Right lobe of liver (tissue), 6 donors: Measurements from ENCODE around the gene BAHD1. TPM values are rescaled to one million over a fixed set of nuclear protein-coding genes. Genes with fewer than 3 reads are reported as not detected.

Experiments
- ATAC-seq, 4 donors: fragments of 200-7000 bp; cut with Tn5 transposase; one replicate each; pipeline ENCODE4 v1.9.1; 2020; ENCODE audit warnings: mild to moderate bottlenecking in 4 of 4, moderate library complexity in 4 of 4
- DNase-seq, 3 donors: peaks; one replicate each; pipeline ENCODE4 v3.0.0-alpha.2; 2020
- H3K27ac ChIP-seq, 3 donors: fragments of 200-600 bp; one replicate each; pipeline ENCODE4 v1.8.0; 2022
- H3K27me3 ChIP-seq, 2 donors: fragments of 200-600 bp; one replicate each; pipeline ENCODE4 v1.8.0; 2022
- H3K36me3 ChIP-seq, 4 donors: fragments of 200-600 bp; sonication (generic) in 1 of 4; one replicate each; pipeline versions ENCODE4 v1.5.1 to v1.8.0; 2017 to 2022; ENCODE audit warnings: control low read depth in 1 of 4
- H3K4me1 ChIP-seq, 4 donors: fragments of 200-600 bp; sonication (generic) in 1 of 4; one replicate each; pipeline versions ENCODE4 v1.5.1 to v1.8.0; 2017 to 2022; ENCODE audit warnings: control low read depth in 1 of 4
- H3K4me3 ChIP-seq, 3 donors: fragments of 200-600 bp; one replicate each; pipeline ENCODE4 v1.8.0; 2022
- H3K9me3 ChIP-seq, 4 donors: fragments of 200-600 bp; sonication (generic) in 1 of 4; one replicate each; pipeline versions ENCODE4 v1.5.1 to v1.8.0; 2017 to 2022; ENCODE audit warnings: control low read depth in 1 of 4
- CTCF ChIP-seq, 4 donors: fragments of 200-600 bp in 3 of 4; fragments of 450-650 bp in 1 of 4; IDR thresholded peaks; one replicate each; pipeline versions ENCODE4 v1.5.1 to v1.8.0; 2016 to 2022; ENCODE audit warnings: antibody characterized with exemption in 4 of 4, mild to moderate bottlenecking in 2 of 4
- POLR2A ChIP-seq: fragments of 450-650 bp; IDR thresholded peaks from one replicate; pipeline ENCODE4 v1.6.1; 2017; ENCODE audit warnings: antibody characterized with exemption, mild to moderate bottlenecking
- WGBS: methylation state at CpG from one replicate; pipeline ENCODE4 v1.1.6; 2018; ENCODE audit warnings: low coverage, low lambda C conversion rate; ENCODE audit not compliant: insufficient coverage; ENCODE audit errors: missing lambda C conversion rate; 5-methylcytosine and 5-hydroxymethylcytosine counted together
- intact Hi-C, 2 donors: fragments of 100-400 bp; cut with DNase I; formaldehyde crosslinking; loops; one replicate each; pipeline versions ENCODE4 v1.11.2 to v1.14.1; 2022
- total RNA-seq, 6 experiments: library from RNA; depleted of rRNA in 2 of 6; stranded (reverse); fragments of >200 nt in 2 of 6; fragmentation: NEBNext Ultra II Directional in 3 of 6; extraction: Animal tissue kit (Norgen Biotek cat#: 25700) in 3 of 6; gene quantifications; one replicate each; pipeline versions ENCODE4 v1.1.0 to v1.2.4, GENCODE V29; 2016 to 2023
- donor health status: DM: no; HTN: yes; CAD: no.
- donor health status: DM: no; HTN: no; CAD: no.
- donor health status: DM: no; HTN: no; CAD: no.
- donor health status: DM: no; HTN: yes; CAD: no.
- donor health status: DM: no; HTN: yes; CAD: no.

Gene BAHD1
- total RNA-seq, 6 experiments from 2014 or later = 6.5 to 10.5 (median 9.0) TPM

GRCh38 chr15:40441565-40442531 is 1.1 kb downstream of the BAHD1 start:
- Histone ChIP-seq H3K4me3 (peak overlapping the region; percentile 72 to 89 (median 84)), H3K36me3 (no peaks in the 10 kb centered on the region), H3K9me3 (no peaks in the 10 kb centered on the region), H3K4me1 (peaks cover 0 to 4% (median 0%) of the 10 kb centered on the region in 4 donors), H3K27me3 (no peaks in the 10 kb centered on the region), H3K27ac (peak overlapping the region in 1 of 3 donors; percentile 49)
- WGBS = under 1% methylated on average over 29 of the region's 119 CpGs
- intact Hi-C loops = no loop called here
- peak in 1 of 3 donors; percentile 55 for DNase-seq
- TF ChIP-seq CTCF (IDR thresholded peaks at IDR 0.05) (peak in 3 of 4 donors; percentile 13 to 31 (median 15)), POLR2A (no peak)
- ATAC-seq = peak in 3 of 4 donors; percentile 10 to 22 (median 10)

GRCh38 chr15:40443255-40443654 is 2.5 kb downstream of the BAHD1 start:
- intact Hi-C loops = no loop called here
- Histone ChIP-seq H3K9me3 (no peaks in the 10 kb centered on the region), H3K4me3 (no peak overlapping the region), H3K27ac (no peak overlapping the region), H3K27me3 (no peaks in the 10 kb centered on the region), H3K4me1 (peaks cover 0 to 4% (median 0%) of the 10 kb centered on the region in 4 donors), H3K36me3 (no peaks in the 10 kb centered on the region)
- DNase-seq = no peak
- no peak for ATAC-seq
- WGBS = 91% methylated on average over 4 of the region's 4 CpGs
- no peak for TF ChIP-seq CTCF (IDR thresholded peaks at IDR 0.05)

- ATAC-seq (no peak), DNase-seq (no peak)
- H3K36me3 ChIP-seq = no peaks in the 10 kb centered on the region
- no peak overlapping the region for H3K27ac ChIP-seq
- whole genome bisulfite sequencing = 75% methylated on average over 3 of the region's 3 CpGs
- intact Hi-C loops = no loop called here
- TF ChIP-seq POLR2A (no peak), CTCF (IDR thresholded peaks at IDR 0.05) (no peak)
- no peaks in the 10 kb centered on the region for H3K9me3 ChIP-seq
- H3K4me3 ChIP-seq = no peak overlapping the region
- H3K4me1 ChIP-seq = peaks cover 0 to 4% (median 0%) of the 10 kb centered on the region in 4 donors
- no peaks in the 10 kb centered on the region for H3K27me3 ChIP-seq
Observed at GRCh38 chr15:40443846-40444245, 3.1 kb downstream of the BAHD1 start.

GRCh38 chr15:40444736-40445135 is 4.0 kb downstream of the BAHD1 start:
- TF ChIP-seq CTCF (IDR thresholded peaks at IDR 0.05) (no peak), POLR2A (no peak)
- 65% methylated on average over 4 of the region's 5 CpGs for WGBS
- ATAC-seq (no peak), DNase-seq (no peak)
- no peaks in the 10 kb centered on the region for H3K27me3 ChIP-seq
- H3K36me3 ChIP-seq = no peaks in the 10 kb centered on the region
- no peak overlapping the region for H3K4me3 ChIP-seq
- no peak overlapping the region for H3K27ac ChIP-seq
- H3K4me1 ChIP-seq = peaks cover 0 to 4% (median 0%) of the 10 kb centered on the region in 4 donors
- H3K9me3 ChIP-seq = no peaks in the 10 kb centered on the region
- intact Hi-C loops = no loop called here
